ENCODE data around the gene ABCD3. TPM values are rescaled to one million over a fixed set of nuclear protein-coding genes. Genes with fewer than 3 reads are reported as not detected.

The ABCD3 gene
- total RNA-seq, 2 donors from 2014 or later = 35.5 to 38.5 TPM

DNA sequence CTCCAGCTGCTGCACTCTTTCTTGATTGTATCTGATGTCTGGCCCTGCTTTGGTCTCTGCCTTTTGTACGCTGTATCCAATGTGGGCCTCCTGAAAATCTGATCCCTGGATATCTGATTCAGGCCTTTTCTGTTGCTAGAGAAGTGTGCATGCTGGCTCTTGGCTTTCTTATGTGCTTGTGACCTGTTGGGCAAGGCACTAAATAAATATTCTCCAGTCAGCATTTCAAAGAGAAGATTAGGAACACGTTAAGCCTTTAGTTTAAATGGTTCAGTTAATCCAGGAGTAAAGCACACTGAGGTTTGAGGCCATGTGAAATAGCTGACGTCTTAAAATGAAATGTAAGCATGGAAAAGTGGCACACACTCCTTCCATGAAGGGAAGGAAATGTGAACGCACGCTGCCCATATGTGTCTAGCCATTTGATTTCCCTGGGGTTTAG is 132.6 kb downstream of the ABCD3 start:
- intact Hi-C loops (cut with DNase I) = no loop called here
- TF ChIP-seq POLR2AphosphoS5 (IDR thresholded peaks at IDR 0.05) (peak; percentile 83), CTCF (IDR thresholded peaks at IDR 0.05) (no peak)

GRCh38 chr1:94551449-94551848 is 133.3 kb downstream of the ABCD3 start:
- intact Hi-C loops (cut with DNase I) = no loop called here
- H3K27ac ChIP-seq = peak overlapping the region; percentile 61 to 67
- 92% methylated on average over 7 of the region's 7 CpGs for WGBS
- no peaks in the 10 kb centered on the region for H3K9me3 ChIP-seq
- no peaks in the 10 kb centered on the region for H3K36me3 ChIP-seq
- no peaks in the 10 kb centered on the region for H3K27me3 ChIP-seq (replicated peaks; ENCODE audit: insufficient read depth)
- DNase-seq (ENCODE audit: low spot score) = no peak
- no peaks in the 10 kb centered on the region for H3K4me1 ChIP-seq (replicated peaks)
- no peak overlapping the region for H3K4me3 ChIP-seq
- TF ChIP-seq POLR2A (IDR thresholded peaks at IDR 0.05) (no peak), CTCF (IDR thresholded peaks at IDR 0.05) (no peak), POLR2AphosphoS5 (IDR thresholded peaks at IDR 0.05) (no peak)

More for the DNA sequence above, 132.6 kb downstream of the ABCD3 start:
- Histone ChIP-seq H3K9me3 (no peaks in the 10 kb centered on the region), H3K4me3 (no peak overlapping the region), H3K27ac (peak overlapping the region; percentile 61 to 67), H3K4me1 (replicated peaks) (no peaks in the 10 kb centered on the region), H3K27me3 (replicated peaks; ENCODE audit: insufficient read depth) (no peaks in the 10 kb centered on the region), H3K36me3 (no peaks in the 10 kb centered on the region)
- no peak for DNase-seq (ENCODE audit: low spot score)
- WGBS = 38% methylated on average over 5 of the region's 5 CpGs

DNA sequence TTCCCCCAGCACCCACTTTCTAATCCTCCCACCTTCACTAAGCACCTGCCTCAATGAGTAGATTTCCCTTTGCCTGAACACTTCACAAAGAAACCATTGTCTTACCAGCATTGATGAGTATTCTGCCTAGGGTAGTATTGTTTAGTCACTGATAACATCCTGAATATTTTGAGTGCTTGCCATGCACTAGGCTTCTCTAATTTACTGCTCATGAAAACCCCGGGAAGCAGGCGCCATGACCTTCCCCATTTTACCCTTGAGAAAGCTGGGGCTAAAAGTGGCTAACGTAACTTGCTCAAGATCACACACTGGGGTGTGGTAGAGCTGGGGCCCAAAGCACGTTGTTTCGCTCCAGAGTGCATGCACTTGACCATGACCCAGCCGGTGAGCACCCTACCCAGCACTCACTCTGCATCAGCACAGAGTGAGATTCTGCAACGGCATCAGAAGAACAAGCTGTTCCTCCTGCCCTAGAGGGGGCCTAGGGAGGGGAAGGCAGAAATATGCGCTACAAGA is 133.9 kb downstream of the ABCD3 start:
- TF ChIP-seq POLR2AphosphoS5 (IDR thresholded peaks at IDR 0.05) (peak; percentile 60), POLR2A (IDR thresholded peaks at IDR 0.05) (no peak)
- H3K4me1 ChIP-seq (replicated peaks) = no peaks in the 10 kb centered on the region
- no peak for DNase-seq (ENCODE audit: low spot score)
- H3K36me3 ChIP-seq = no peaks in the 10 kb centered on the region
- H3K9me3 ChIP-seq = no peaks in the 10 kb centered on the region
- H3K27ac ChIP-seq = peak overlapping the region; percentile 61 to 67
- 48% methylated on average over 8 of the region's 8 CpGs for WGBS
- H3K27me3 ChIP-seq (replicated peaks; ENCODE audit: insufficient read depth) = no peaks in the 10 kb centered on the region
- no peak overlapping the region for H3K4me3 ChIP-seq
- intact Hi-C loops (cut with DNase I) = no loop called here

- H3K27me3 ChIP-seq (replicated peaks; ENCODE audit: insufficient read depth) = no peaks in the 10 kb centered on the region
- H3K9me3 ChIP-seq = no peaks in the 10 kb centered on the region
- intact Hi-C loops (cut with DNase I) = no loop called here
- no peaks in the 10 kb centered on the region for H3K36me3 ChIP-seq
- H3K4me3 ChIP-seq = no peak overlapping the region
- 24% methylated on average over 5 of the region's 5 CpGs for WGBS
- peak; percentile 44 for DNase-seq (ENCODE audit: low spot score)
- H3K4me1 ChIP-seq (replicated peaks) = no peaks in the 10 kb centered on the region
- peak overlapping the region; percentile 61 to 67 for H3K27ac ChIP-seq
- no peak for TF ChIP-seq CTCF (IDR thresholded peaks at IDR 0.05)
- peak; percentile 64 for TF ChIP-seq POLR2AphosphoS5 (IDR thresholded peaks at IDR 0.05)
- no peak for TF ChIP-seq POLR2A (IDR thresholded peaks at IDR 0.05)
These were observed 135.1 kb downstream of the ABCD3 start for GRCh38 chr1:94553323-94553730.

DNA sequence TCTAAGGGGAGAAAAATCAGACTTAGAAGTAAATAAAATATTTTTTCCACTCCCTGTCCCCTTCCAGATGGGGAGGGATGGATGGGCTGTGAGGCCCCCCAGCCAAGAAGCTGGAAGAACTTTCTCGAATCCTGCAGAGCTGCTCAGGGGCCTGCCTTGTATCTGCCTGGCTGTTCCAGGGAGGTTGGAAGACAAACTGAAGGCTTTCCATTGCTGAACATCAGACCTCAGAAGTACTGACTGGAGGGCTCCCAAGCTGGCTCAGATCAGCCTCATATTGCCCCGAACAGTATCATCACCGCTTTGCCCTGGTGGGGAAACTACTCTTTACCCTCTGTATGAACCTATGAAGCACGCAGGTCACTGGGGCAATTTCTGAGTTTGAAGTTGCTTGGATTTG is 135.7 kb downstream of the ABCD3 start:
- intact Hi-C loops (cut with DNase I) = no loop called here
- DNase-seq (ENCODE audit: low spot score) = no peak
- TF ChIP-seq POLR2AphosphoS5 (IDR thresholded peaks at IDR 0.05) (no peak), POLR2A (IDR thresholded peaks at IDR 0.05) (no peak), CTCF (IDR thresholded peaks at IDR 0.05) (no peak)
- Histone ChIP-seq H3K27ac (peak overlapping the region; percentile 27 to 67), H3K27me3 (replicated peaks; ENCODE audit: insufficient read depth) (no peaks in the 10 kb centered on the region), H3K9me3 (no peaks in the 10 kb centered on the region), H3K36me3 (no peaks in the 10 kb centered on the region), H3K4me1 (replicated peaks) (no peaks in the 10 kb centered on the region), H3K4me3 (no peak overlapping the region)
- WGBS = 68% methylated on average over 4 of the region's 4 CpGs
